Measurements from ENCODE around the gene TRHDE.
"Not testable (repeated sequence)": the region's sequence is repeated elsewhere in the genome, so short reads cannot be mapped to it uniquely, and the experiment has no call there.

TRHDE gene

GRCh38 chr12:72660174-72660573 is 388.0 kb downstream of the TRHDE start:
- DNase-seq: not testable (repeated sequence)

DNA sequence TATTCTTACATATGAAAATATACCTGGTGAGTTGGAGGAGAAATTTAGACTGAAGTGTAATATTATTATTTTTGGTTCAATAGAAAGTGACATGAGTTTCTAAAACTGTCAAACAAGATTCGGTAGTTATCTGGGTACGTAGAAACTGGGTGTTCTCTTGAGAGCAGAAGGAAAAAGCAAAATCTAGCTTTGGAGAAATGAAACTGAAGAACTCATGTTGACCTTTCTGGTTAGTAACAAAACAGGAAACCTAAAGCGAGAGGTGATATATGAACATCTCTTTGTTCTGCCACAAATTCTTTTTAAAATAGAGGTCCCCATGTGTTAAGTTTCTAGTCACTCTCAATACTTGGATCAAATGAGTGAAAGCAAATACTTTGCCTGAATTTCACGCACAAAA is 401.7 kb downstream of the TRHDE start:
- no peak for DNase-seq

DNA sequence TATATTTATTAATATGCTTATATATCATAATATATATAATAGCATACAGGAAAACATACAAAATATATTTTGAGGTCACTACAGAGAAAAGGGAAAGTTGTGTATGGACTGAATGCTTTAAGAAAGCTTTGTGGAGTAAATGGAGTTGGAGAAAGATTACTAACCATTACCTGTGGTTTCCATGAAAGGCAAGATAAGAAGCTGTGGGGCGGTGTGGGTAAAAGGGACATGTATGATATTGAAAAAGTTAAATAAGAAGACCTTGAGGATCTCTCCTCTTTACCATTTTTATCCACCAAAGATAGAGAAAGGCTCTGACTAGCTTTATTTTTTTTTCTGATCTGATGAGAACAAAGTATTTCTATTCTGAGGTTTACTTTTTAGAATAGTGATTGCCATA is 404.4 kb downstream of the TRHDE start:
- DNase-seq: no peak

DNA sequence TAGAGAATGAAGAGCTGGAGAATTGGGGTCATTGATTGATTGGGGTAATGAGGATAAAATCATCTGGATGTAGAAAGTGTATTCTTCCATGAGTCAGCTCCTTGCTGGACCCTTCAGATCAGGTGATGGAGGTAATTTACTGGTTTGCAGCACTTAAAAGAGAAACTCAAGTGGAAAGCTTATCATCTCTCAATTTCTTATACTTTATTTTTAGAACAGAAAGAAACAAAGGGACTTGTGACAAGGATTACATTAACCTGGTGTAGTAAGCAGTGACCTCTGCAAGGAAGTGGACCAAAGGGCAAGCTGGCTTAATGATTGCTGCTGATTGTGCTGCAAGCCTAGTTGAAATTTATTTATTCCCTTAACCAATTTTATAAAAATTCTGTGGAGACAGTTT is 405.0 kb downstream of the TRHDE start:
- no peak for DNase-seq

GRCh38 chr12:72677846-72678245 is 405.7 kb downstream of the TRHDE start:
- no peak for DNase-seq

GRCh38 chr12:72679147-72679757 is 407.1 kb downstream of the TRHDE start:
- no peak for DNase-seq

DNA sequence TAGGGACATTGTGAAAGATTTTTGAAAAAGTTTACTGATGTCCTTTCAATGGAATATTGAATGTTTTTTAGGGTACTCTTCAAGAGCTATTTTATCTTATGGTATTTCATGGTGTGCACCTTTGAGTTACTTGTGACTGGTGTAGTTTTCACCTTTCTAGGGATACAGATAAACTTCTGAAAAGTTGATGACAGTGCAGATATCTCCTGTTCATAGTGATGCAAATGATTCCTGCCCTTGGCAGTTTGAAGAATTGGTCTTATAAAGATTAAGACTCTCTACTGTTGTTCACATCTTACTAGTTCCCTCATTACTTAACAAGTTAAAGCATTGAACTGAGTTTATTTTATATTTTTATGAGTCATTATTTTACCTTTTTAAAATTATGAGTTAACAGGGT is 408.9 kb downstream of the TRHDE start:
- no peak for DNase-seq

- no peak for DNase-seq
Observed at GRCh38 chr12:72684491-72684890, 412.3 kb downstream of the TRHDE start.

GRCh38 chr12:72692338-72692737 is 420.2 kb downstream of the TRHDE start:
- DNase-seq: no peak

DNA sequence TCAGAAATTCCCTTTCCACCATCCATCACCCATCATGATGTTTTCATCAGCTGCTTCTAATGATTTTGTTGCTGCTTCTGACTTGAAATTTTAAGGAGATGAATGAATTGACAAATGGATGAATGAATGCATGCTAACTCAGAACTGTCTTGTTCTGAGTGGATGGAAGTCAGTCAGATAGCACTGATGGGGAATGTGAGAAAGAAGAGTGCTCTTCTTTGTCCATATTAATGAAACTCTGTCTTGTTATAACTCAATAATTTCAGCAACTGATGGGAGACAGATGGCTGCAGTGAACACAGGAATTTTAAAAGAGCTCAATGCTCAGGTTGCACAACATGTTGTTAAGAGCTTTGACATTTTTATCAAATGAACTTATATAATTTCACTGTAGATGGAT is 422.0 kb downstream of the TRHDE start:
- no peak for DNase-seq

DNA sequence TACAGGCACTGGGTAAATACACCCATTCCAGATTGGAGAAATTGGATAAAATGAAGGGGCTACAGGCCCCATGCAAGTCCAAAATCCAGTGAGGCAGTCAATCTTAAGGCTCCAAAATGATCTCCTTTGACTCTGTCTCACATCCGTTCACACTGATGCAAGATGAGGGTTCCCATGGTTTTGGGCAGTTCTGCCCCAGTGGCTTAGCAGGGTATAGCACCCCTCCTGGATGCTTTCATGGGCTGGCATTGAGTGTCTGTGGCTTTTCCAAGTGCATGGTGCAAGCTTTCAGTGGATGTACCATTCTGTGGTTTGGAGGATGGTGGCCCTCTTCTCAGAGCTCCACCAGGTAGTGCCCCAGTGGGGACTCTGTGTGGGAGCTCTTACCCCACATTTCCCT is 427.2 kb downstream of the TRHDE start:
- no peak for DNase-seq

DNA sequence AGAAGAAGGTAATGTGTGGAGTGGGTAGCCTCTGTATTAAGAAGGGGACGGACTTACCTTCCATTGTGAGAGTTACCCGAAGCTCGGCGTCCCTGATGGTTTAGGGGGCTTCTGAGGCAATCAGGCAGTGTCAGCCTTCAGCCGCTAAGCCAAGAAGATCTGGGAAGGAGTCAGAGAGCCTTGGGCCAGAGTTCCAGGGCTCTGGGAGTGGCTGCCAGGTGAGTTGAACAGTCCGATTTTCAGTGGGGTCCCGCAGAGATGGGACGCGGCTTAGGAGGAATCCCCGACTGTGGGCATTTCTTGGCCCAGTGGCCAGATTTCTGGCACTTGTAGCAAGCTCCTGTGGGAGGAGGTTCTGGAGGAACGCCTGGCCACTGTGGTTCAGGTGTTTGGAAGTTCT is 439.9 kb downstream of the TRHDE start:
- not testable (repeated sequence) for DNase-seq

DNA sequence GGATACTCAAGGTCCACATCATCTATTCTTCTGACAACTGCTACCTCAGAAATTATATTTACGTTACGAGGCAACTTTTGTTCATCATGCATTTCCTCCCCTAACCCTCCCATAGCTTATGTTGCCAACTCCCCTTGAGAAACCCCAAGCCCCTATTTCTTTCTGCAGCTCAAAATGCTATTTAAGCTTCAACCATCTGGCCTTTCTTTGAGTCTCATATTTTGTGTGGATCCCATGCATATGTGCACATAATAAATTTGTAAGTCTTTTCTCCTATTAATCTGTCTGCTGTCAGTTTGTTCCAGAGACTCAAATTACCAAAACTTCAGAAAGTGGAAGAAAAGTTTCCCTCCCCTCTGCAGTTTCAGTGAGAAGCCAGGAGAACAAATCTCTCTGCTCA is 444.1 kb downstream of the TRHDE start:
- DNase-seq: no peak

GRCh38 chr12:72717036-72717435 is 444.9 kb downstream of the TRHDE start:
- DNase-seq: no peak
